Osteoblast (primary cell): ENCODE results near the gene SPATA9. TPM values are rescaled to one million over a fixed set of nuclear protein-coding genes. Genes with fewer than 3 reads are reported as not detected.

Experiments used
- DNase-seq: peaks from one replicate; pipeline ENCODE4 v3.0.0; 2011; ENCODE audit warnings: low spot score, mixed read lengths; ENCODE audit not compliant: insufficient read length; ENCODE audit errors: missing footprints
- H2AFZ ChIP-seq: 2 replicates; pipeline ENCODE4 v1.6.0; 2011; ENCODE audit warnings: mild to moderate bottlenecking, low read length
- H3K27ac ChIP-seq: 2 replicates; pipeline ENCODE4 v1.5.1; 2011; ENCODE audit warnings: mild to moderate bottlenecking, low read depth, low read length, moderate library complexity
- H3K27me3 ChIP-seq: 2 replicates; pipeline ENCODE4 v1.6.0; 2012; ENCODE audit warnings: mild to moderate bottlenecking, control low read depth, inconsistent platforms, low read length, moderate library complexity; ENCODE audit not compliant: insufficient read depth
- H3K36me3 ChIP-seq: 2 replicates; pipeline ENCODE4 v1.5.1; 2011; ENCODE audit warnings: mild to moderate bottlenecking, low read length, control low read depth, moderate library complexity; ENCODE audit not compliant: insufficient read depth
- H3K4me1 ChIP-seq: 2 replicates; pipeline ENCODE4 v1.5.1; 2011; ENCODE audit warnings: mild to moderate bottlenecking, low read length, control low read depth, moderate library complexity; ENCODE audit not compliant: insufficient read depth
- H3K4me2 ChIP-seq: 2 replicates; pipeline ENCODE4 v1.6.0; 2011; ENCODE audit warnings: mild to moderate bottlenecking, low read length; ENCODE audit not compliant: insufficient read depth
- H3K4me3 ChIP-seq: fragments of 200-600 bp; sonication (generic); 3 replicates; pipeline ENCODE4 v1.5.1; 2012; ENCODE audit warnings: mild to moderate bottlenecking, low read length, inconsistent platforms; ENCODE audit not compliant: insufficient read depth
- H3K79me2 ChIP-seq: 2 replicates; pipeline ENCODE4 v1.6.0; 2012; ENCODE audit warnings: mild to moderate bottlenecking, low read length, control low read depth, inconsistent platforms; ENCODE audit not compliant: insufficient read depth
- H3K9me3 ChIP-seq: 2 replicates; pipeline ENCODE4 v1.5.1; 2011; ENCODE audit warnings: low read depth, low read length, control low read depth
- H4K20me1 ChIP-seq: 2 replicates; pipeline ENCODE4 v1.6.0; 2012; ENCODE audit warnings: mild to moderate bottlenecking, low read length, control low read depth; ENCODE audit not compliant: insufficient read depth
- total RNA-seq: library from RNA; depleted of rRNA; stranded (reverse); fragments of >200 nt; gene quantifications from 2 replicates; pipeline ENCODE4 v1.2.3, GENCODE V29; 2012
- TF ChIP-seq, protein P1 (sequence below): IDR thresholded peaks from 2 replicates; pipeline ENCODE4 v1.5.1; 2011; ENCODE audit warnings: mild to moderate bottlenecking, low read depth, low read length, moderate library complexity; ENCODE audit errors: extremely low read depth

Gene SPATA9
- total RNA-seq, 1 donor: 0.36 TPM

DNA sequence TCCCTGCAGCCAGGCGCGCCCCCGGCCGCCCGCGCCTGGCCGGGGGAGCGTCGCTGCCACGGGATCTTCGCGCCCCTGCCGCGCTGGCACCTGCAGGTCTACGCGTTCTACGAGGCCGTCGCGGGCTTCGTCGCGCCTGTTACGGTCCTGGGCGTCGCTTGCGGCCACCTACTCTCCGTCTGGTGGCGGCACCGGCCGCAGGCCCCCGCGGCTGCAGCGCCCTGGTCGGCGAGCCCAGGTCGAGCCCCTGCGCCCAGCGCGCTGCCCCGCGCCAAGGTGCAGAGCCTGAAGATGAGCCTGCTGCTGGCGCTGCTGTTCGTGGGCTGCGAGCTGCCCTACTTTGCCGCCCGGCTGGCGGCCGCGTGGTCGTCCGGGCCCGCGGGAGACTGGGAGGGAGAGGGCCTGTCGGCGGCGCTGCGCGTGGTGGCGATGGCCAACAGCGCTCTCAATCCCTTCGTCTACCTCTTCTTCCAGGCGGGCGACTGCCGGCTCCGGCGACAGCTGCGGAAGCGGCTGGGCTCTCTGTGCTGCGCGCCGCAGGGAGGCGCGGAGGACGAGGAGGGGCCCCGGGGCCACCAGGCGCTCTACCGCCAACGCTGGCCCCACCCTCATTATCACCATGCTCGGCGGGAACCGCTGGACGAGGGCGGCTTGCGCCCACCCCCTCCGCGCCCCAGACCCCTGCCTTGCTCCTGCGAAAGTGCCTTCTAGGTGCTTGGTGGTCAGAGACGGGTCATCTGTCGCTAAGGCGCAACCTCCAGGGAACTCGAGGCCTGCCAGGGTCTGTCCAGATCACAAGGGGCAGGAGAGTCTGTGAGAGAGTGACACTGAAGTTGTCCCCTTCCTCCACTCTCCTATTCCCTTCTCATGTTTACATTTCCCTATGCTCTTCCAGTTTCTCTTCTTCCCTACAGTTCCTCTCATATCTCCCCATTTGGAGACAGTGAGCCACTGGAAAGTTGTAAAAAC, 61.6 kb downstream of the SPATA9 start:
- Histone ChIP-seq H2AFZ (peak overlapping the region; percentile 75), H3K4me2 (peak overlapping the region; percentile 94), H3K36me3 (no peaks in the 10 kb centered on the region), H3K4me1 (peaks cover 25% of the 10 kb centered on the region), H3K9me3 (no peaks in the 10 kb centered on the region), H3K27me3 (no peaks in the 10 kb centered on the region), H3K27ac (no peak overlapping the region), H3K4me3 (peak overlapping the region; percentile 74), H3K79me2 (no peaks in the 10 kb centered on the region), H4K20me1 (no peaks in the 10 kb centered on the region)
- peak; percentile 81 for DNase-seq
- TF ChIP-seq, protein P1, sequence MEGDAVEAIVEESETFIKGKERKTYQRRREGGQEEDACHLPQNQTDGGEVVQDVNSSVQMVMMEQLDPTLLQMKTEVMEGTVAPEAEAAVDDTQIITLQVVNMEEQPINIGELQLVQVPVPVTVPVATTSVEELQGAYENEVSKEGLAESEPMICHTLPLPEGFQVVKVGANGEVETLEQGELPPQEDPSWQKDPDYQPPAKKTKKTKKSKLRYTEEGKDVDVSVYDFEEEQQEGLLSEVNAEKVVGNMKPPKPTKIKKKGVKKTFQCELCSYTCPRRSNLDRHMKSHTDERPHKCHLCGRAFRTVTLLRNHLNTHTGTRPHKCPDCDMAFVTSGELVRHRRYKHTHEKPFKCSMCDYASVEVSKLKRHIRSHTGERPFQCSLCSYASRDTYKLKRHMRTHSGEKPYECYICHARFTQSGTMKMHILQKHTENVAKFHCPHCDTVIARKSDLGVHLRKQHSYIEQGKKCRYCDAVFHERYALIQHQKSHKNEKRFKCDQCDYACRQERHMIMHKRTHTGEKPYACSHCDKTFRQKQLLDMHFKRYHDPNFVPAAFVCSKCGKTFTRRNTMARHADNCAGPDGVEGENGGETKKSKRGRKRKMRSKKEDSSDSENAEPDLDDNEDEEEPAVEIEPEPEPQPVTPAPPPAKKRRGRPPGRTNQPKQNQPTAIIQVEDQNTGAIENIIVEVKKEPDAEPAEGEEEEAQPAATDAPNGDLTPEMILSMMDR: no peak

DNA sequence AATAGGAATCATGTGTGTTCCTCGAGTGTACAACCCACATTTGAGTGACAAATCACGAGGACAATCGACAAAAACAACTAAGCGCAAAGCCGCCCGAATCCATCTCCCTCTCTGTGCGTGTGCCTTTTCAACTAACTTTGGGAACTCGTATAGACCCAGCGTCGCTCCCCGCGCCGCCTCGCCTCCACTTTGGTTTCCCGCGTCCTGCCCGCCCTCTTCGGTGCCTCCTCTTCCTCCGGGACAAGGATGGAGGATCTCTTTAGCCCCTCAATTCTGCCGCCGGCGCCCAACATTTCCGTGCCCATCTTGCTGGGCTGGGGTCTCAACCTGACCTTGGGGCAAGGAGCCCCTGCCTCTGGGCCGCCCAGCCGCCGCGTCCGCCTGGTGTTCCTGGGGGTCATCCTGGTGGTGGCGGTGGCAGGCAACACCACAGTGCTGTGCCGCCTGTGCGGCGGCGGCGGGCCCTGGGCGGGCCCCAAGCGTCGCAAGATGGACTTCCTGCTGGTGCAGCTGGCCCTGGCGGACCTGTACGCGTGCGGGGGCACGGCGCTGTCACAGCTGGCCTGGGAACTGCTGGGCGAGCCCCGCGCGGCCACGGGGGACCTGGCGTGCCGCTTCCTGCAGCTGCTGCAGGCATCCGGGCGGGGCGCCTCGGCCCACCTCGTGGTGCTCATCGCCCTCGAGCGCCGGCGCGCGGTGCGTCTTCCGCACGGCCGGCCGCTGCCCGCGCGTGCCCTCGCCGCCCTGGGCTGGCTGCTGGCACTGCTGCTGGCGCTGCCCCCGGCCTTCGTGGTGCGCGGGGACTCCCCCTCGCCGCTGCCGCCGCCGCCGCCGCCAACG, 62.5 kb downstream of the SPATA9 start, which contains the start of gene GPR150:
Gene GPR150, plus strand, starts transcription at position 58 of the 840 bp plus-strand sequence. Its CDS starts 189 bp downstream, at position 247.
- Histone ChIP-seq H3K4me3 (peak within 1 kb of the TSS; percentile 74), H3K27me3 (no peaks in the 10 kb centered on the region), H4K20me1 (no peaks in the 10 kb centered on the region), H3K27ac (peak within 1 kb of the TSS; percentile 30), H3K36me3 (no peaks in the 10 kb centered on the region), H3K4me1 (peaks cover 26% of the 10 kb centered on the region), H3K4me2 (peak within 1 kb of the TSS; percentile 94), H2AFZ (peak within 1 kb of the TSS; percentile 86), H3K9me3 (no peaks in the 10 kb centered on the region), H3K79me2 (no peaks in the 10 kb centered on the region)
- TF ChIP-seq, protein P1: no peak
- DNase-seq: peak; percentile 95

GRCh38 chr5:95619514-95620029, 63.2 kb downstream of the SPATA9 start:
- TF ChIP-seq, protein P1: no peak
- H3K4me3 ChIP-seq: peak overlapping the region; percentile 74
- DNase-seq: peak; percentile 68
- no peaks in the 10 kb centered on the region for H3K9me3 ChIP-seq
- peak overlapping the region; percentile 86 for H2AFZ ChIP-seq
- H4K20me1 ChIP-seq: no peaks in the 10 kb centered on the region
- peak overlapping the region; percentile 94 for H3K4me2 ChIP-seq
- no peaks in the 10 kb centered on the region for H3K27me3 ChIP-seq
- peaks cover 26% of the 10 kb centered on the region for H3K4me1 ChIP-seq
- H3K36me3 ChIP-seq: no peaks in the 10 kb centered on the region
- peak overlapping the region; percentile 30 for H3K27ac ChIP-seq
- no peaks in the 10 kb centered on the region for H3K79me2 ChIP-seq
